NCI-H187 treated with DMSO at 0.1 percent for 48 hours (cell line): ENCODE data around the gene RNPS1.

Experiments used
- DNase-seq: peaks from one replicate; lab custom pipeline; 2025; lab: John Stamatoyannopoulos, UW

The RNPS1 gene

GRCh38 chr16:2213817-2214718 lies 53.9 kb downstream of the RNPS1 start:
- DNase-seq, result no peak

GRCh38 chr16:2212362-2213324 lies 55.3 kb downstream of the RNPS1 start:
- DNase-seq, result no peak

GRCh38 chr16:2211923-2212347 lies 56.0 kb downstream of the RNPS1 start:
- DNase-seq, result no peak

- DNase-seq, result no peak
Observed at GRCh38 chr16:2210386-2211365, 57.2 kb downstream of the RNPS1 start, which contains the start of gene BRICD5. Gene BRICD5, minus strand, starts transcription at chr16:2210863. Its CDS starts 30 bp downstream, at chr16:2210833.

- DNase-seq, result no peak
Observed at GRCh38 chr16:2210009-2210332, 58.0 kb downstream of the RNPS1 start.

GRCh38 chr16:2209258-2210008 lies 58.5 kb downstream of the RNPS1 start:
- no peak for DNase-seq

- no peak for DNase-seq
Observed at GRCh38 chr16:2208772-2209171, 59.2 kb downstream of the RNPS1 start.

- DNase-seq, result no peak
Observed at GRCh38 chr16:2208308-2208707, 59.6 kb downstream of the RNPS1 start.

GRCh38 chr16:2207872-2208271 lies 60.1 kb downstream of the RNPS1 start:
- DNase-seq, result no peak

GRCh38 chr16:2206780-2207433 lies 61.0 kb downstream of the RNPS1 start:
- DNase-seq, result no peak

- no peak for DNase-seq
Observed at GRCh38 chr16:2206420-2206779, 61.5 kb downstream of the RNPS1 start.

- DNase-seq, result no peak
Observed at GRCh38 chr16:2205967-2206313, 62.0 kb downstream of the RNPS1 start.

GRCh38 chr16:2205104-2205966 lies 62.6 kb downstream of the RNPS1 start, which contains the start of gene MLST8:
Gene MLST8, plus strand, starts transcription at chr16:2205454. Its CDS starts 632 bp downstream, at chr16:2206086.
- DNase-seq, result no peak

GRCh38 chr16:2204416-2205103 lies 63.4 kb downstream of the RNPS1 start:
- no peak for DNase-seq
